Activated CD8-positive, alpha-beta memory T cell treated with anti-CD3 and anti-CD28 coated beads, Interleukin-2, amount 50 U/mL, for 24 hours (primary cell): ENCODE results near the gene RNF34.
A peak's percentile ranks its signal among the peaks of the same experiment; 100 is the strongest.

Experiments
- DNase-seq: peaks from one replicate; pipeline ENCODE4 v3.0.0-alpha.2; 2020; ENCODE audit errors: extremely low read depth

Gene RNF34

DNA sequence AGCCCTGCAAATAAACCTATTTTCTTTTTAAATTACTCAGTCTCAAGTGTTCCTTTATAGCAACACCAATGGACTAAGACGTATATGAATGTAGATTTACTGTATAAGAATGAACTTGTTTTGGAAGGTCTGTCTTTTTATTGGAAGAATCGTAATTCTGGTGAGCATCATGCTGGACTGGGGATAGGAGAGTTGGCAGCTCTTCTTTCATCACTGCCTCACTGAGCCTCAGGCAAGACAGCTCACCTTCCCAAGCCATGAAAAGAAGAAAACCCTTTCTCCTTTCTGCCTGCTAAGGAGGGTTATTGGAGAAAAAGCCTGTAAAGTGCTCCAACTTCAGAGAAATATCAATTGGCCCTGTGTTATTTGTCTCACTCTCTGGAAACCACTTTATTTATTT is 9.1 kb upstream of the RNF34 start:
- DNase-seq: no peak

DNA sequence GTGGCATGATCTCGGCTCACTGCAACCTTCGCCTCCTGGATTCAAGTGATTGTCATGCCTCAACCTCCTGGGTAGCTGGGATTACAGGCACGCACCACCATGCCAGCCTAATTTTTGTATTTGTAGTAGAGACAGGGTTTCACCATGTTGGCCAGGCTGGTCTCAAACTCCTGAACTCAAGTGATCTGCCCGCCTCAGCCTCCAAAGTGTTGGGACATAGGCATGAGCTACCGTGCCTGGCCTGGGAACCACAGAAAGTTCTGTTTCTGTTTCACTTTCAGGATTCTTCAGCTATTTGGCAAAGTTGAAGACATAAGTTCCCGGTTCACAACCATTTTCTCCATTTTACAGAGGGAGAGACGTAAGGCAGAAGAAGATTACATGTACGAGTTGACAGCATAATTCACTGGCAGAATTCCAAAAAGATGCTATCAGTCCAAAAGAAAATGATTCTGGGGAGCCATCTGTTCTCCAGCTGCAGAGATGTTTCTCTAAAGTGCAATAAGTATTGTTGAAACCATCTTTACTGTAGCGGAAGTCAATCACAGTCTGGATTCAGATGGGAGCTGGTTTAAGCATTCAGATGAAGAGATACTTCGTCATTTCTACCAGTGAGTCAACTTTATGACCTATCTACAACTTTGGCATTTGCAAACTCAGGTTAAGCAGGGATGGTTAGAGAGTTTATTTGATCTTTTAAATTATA is 8.1 kb upstream of the RNF34 start:
- DNase-seq: no peak

DNA sequence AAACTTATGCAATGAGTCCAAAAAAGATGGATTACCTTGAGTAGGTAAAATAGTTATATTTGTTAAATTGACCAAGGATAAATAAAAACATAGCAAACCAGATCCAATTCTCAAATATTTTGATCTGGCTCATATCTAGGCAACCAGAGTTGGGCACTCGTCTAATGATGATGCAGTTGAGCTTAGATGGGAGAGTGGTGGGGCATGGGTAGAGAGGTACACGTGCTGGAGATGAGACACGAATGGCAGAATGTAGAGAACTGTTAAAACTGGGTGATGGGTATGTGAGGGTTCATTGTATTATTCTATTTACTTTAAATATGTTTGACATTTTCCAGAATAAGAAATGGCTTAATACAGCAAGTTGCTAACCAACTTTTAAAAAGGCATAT is 7.6 kb upstream of the RNF34 start:
- no peak for DNase-seq

DNA sequence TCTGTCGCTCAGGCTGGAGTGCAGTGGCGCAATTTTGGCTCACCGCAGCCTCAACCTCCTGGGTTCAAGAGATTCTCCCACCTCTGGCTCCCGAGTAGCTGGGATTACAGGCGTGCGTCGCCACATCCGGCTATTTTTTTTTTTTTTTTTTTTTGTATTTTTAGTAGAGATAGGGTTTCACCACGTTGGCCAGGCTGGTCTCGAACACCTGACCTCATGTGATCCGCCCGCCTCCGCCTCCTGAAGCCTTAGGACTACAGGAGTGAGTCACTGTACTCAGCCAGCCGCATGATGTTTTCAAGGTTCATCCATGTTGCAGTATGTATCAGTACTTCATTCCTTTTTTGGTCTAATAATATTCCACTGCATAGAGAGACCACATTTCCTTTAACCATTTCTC is 2.4 kb upstream of the RNF34 start:
- DNase-seq: no peak

DNA sequence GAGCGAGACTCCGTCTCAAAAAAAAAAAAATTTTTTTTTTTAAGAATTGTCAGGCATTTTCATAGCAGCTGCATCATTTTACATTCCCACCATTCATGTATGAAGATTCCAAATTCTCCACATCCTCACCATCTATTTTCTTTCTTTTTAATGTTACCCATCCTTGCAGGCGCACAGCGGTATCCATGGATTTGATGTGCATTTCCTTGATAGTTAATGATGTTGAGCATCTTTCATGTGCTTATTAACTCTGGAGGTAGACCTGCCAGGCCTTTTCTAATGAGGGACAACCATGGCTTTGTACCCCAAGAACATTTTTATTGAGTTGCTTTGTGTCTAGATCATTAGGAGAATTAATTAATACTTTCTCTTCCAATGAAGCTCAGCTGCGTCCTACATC is 1.6 kb upstream of the RNF34 start:
- no peak for DNase-seq

DNA sequence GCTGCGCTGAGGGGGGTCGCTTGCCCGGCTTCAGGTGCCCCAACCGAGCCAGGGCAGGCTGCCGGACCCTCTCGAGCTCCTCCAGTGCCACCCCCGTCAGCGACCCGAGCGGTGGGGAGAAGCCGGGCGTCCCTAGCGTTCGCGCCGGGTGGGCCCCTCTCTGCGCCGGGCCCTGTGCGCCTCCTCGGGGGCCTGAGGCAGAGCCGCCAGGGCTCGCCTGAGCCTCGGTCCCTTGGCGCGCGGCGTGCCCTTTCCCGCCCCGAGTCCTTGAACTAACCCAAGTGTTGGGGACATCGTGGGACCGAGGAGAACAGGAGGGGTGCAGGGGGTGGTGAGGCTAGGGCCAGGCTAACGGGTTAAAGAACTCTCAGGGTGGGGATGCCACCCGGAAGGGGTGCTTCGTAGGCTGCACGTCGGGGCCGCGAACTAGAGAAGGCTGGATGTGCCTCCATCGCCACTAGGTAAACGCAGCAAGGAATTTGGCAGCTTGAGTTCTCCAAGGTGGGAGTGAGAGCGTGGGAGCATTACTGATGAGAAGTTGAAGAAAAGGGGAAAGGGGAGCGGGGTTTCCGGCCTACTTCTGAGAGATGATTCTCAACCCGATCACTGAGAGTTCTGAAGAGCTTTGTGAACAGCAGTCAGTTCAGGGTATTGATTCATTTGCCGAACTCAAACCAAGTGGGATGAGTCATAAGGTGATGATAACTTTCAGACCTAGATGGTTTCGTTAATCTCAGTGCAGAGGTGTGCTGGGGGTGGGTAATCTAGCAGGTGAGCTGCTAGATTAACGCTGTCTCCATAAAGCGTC is 618 bp downstream of the RNF34 start:
- DNase-seq: peak; percentile 28

DNA sequence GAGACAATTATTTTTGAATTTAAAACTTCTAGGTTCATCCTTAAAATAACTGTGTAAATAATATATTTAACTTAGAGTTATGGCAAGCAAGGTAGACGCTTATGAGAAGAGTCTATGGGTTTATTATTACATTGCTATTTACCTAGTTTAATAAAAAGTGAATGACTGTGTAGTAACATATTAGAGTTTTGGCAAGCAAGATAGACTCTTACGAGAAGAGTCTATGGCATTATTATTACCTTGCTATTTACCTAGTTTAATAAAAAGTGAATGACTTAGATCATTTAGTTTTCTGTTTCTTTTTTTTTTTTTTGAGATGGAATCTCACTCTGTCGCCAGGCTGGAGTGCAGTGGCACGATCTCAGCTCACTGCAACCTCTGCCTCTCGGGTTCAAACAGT is 3.8 kb downstream of the RNF34 start:
- no peak for DNase-seq

DNA sequence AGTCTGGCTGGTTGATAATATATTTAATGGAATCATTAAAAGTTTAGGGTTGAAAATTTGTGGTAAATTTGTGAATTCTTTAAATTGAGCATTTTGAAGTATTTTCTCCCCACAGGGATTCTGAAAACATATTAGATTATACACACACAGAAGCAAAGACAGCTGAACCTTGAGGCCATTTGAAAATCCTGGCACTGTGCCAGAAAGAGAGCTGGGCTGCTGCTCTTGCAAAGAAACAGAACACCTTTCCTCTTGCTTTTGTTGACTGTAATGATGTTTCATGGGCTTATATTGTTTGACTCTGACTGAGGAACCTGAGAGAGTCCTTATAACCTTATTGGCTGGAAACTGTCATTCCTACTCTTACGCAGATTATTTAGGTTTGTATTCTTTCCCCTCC is 4.8 kb downstream of the RNF34 start:
- DNase-seq: no peak

DNA sequence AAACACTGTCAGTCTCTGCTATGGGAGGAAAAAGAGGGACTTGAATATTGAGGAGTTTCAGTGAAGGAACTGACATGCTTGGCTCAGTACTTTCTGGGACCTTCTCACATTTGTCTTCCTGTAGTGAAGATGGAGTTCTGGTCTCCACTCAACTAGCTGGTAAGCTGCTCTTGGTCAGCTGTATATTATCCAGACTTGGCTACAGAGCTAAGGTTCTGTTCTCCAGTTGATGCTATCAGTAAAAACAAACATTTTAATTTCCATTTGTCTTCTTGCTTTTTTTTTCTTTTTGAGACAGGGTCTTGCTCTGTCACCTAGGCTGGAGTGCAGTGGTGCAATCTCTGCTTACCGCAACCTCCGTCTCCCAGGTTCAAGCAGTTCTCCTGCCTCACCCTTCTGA is 5.3 kb downstream of the RNF34 start:
- no peak for DNase-seq

DNA sequence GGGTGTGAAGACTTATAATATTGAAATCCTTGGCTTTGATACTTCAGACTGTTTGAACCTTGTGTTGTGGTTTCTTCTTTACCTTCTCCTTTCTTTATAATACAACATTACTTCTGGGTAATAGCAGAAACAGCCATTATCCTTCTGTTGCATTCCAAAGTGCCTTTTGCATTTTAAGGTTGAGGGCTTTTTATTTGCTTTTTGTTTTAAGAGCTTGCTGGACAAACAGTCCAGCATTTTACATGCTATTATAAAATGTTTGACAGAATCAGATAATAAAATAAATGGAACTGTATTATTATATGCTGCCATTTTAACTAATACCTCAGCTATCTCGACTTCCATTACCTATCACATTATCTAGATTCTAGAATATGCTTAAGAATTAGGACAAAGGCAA is 14.0 kb downstream of the RNF34 start:
- no peak for DNase-seq

DNA sequence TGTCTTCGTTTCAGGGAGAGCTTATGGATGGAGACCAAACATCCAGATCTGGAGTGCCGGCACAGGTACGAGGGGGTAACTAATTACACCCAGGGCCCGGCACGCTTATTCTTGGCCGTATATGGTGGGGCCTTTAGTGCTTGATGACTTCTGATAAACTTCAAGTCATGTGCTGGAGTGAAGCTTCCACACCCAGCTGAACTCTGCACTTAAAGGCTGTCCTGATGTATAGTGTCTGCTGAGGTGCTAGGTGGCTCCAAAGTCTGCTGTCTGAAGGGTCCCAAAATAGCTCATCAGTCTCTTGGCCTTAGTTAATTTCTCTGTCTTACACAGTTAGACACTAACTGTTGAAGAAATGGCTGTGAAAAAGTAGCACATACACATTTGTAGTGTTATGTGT is 17.9 kb downstream of the RNF34 start:
- DNase-seq: no peak

DNA sequence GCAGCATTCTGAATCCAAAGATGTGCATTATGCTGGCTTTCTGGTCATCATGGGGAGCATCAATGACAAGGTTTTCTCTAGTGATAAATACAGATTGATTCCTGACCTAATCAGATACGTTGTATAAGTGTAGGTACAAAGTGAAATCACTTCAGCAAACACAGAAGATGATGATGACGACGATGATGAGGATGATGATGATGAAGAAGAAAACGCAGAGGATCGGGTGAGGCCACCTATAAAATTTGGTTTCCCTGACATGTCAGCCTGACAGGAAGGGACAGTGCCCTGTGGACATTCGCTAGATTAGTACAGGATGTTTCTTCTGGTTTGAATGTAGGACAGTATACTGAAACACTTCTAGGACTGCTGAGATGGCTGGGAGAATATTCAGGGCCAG is 20.2 kb downstream of the RNF34 start:
- no peak for DNase-seq

DNA sequence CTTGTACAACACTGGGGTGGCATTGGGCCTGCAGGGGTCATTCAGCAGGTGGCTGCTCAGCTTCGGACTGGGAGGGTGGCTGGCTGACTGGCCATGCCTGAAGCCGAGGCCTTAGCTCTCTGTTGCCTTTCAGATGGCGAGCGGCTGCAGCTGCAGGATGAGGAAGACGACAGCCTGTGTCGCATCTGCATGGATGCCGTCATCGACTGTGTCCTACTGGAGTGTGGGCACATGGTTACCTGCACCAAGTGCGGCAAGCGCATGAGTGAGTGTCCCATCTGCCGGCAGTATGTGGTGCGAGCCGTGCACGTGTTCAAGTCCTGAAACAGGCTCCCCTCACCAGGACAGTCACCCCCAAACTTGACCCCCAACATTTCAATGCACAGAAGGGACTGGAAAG is 23.3 kb downstream of the RNF34 start:
- DNase-seq: no peak

DNA sequence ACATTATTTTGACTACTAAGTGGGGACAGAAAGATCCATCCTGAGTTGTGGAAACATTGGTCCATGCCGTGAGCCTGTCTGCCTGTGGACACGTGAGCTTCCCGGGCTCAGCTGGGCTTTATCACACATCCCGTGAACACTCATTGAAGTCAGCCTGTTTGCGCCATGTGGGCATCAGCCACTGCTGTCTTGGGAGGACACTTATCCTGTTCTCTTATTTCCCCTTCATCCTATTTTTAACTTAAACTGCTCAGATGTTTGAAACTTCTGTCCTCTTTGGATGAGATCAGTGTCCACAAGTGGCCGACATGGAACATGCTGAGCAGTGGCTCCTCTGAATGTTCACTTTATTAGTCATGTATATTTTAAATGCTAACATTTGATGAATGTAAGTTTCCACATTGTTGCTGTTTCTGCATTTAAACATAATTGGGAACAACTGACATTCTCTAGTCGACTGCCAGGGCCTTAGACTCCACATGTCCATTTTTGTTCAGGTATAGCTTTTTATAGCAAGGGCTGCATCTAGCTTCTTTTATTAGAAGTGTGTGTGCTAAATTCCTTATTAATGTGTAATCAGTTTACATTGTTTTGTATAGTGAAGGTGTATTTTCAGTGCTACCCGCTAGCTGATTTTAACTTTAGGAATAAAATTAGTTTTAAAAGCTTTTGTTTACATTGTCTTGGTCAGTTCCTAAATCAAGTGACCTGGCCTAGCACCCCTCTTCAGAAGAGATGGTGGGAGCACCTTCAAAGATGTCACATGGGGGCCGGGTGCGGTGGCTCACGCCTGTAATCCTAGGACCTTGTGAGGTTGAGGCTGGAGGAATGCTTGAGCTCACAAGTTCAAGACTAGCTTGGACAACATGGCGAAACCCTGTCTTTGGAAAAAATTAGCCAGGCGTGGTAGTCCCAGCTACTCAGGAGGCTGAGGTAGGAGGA is 24.0 kb downstream of the RNF34 start:
- DNase-seq: no peak

DNA sequence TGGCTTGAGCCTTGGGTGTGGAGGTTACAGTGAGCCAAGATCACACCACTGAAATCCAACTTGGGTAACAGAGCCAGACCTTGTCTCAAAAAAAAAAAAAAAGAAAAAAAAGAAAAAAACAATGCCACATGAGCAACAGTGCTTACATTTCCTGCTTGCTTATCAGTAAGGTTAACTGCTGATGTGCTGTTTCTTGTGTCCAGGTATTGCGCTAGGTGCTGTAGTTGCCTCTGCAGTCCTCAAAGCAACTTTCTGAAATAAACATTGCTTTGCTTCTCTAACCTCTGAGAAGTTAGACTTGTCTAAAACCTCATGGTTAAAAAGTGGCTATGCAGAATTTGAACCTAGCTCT is 24.7 kb downstream of the RNF34 start:
- DNase-seq: no peak

DNA sequence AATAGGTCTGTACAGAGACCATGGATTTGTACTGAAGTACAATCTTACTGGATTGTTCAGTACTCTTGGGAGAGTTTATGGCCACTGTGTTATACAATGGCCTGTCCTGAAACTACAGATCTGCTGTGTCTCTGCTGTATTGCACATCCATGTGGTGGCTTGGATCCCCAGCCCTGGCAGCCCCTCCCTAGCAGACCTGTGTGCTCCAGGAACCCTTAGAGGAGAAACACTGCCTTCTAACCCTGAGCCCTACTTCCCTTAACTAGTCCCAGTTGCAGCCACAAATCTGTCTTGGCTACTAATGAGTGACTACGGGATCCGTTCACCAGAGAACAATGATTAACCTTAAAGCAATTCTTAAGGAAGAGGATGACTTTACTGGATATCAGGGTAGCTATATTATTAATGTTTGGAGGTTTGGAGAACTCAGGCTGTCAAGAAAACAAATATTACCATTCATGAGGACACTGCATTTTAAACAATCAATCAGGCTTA is 27.7 kb downstream of the RNF34 start:
- no peak for DNase-seq

DNA sequence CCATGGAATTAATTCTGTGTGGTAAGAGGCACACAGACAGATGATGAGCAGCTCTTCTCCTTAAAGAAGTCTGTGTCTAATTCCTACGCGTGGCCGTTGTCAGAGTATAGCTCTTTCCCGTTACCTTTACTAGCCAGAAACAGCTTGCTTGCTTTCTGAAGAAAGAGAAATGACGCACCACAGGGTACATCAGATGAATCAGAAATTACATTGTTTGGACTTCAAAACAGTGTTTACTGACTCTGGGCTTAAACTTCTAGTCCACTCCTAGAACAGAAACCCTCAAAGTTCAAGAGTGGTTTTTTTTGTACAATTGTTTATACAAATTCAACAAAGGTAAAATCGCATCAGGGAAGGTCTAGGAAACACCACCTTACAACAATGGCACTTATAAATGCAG is 29.0 kb downstream of the RNF34 start:
- no peak for DNase-seq

DNA sequence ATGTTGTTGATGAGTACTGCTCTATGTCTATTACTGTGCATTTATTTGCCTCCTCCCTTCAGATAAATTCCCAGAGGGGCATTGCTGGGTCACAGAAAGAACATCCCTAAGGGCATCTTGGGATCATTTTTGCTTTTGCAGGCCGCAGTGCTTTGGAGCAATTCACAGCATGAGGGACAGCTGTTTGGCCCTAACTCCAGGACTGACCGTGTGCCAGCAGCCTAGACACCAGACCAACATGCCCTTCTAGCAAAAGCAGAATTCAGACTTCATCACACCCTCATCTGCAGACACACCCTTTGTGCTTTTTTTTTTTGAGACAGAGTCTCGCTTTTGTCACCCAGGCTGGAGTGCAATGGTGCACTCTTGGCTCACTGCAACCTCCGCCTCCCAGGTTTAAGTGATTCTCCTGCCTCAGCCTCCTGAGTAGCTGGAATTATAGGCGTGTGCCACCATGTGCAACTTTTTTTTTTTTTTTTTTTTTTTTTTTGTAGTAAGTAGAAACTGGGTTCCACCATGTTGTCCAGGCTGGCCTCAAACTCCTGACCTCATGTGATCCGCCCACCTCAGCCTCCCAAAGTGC is 31.0 kb downstream of the RNF34 start:
- DNase-seq: no peak

DNA sequence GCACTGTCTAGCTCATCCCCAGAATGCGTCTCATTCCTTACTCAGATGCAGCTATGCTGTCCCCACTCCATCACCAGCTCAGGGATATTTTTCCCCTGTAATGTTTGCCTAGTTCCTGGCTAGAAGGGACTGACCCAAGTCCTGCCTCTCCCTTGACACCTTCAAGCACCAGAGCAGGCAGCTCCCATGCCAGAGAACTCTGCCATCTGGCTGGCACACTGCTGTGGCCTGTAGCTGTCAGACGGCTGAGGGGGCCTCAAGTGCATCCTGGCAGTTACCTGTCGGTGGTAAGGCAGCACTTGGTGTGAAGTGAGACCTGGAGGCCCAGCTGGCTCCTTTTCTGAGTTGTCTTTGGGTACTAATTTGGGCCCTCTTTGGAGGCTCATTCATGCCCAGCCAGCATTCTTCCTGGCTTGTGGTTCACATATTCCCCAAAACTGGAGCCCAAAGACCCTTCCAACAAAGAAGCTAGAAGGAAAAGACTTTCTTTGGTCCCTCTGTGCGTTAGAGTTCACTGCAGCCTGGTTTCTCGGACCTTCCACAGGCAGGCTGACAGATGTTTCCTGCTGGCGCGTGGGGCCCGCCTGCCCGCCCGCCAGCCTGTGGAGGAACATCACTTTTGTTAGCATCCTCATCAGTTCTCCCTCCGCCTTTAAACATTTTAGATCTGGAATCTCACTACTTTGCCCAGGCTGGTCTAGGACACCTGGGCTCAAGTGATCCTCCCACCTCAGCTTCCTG is 33.0 kb downstream of the RNF34 start:
- DNase-seq: no peak

DNA sequence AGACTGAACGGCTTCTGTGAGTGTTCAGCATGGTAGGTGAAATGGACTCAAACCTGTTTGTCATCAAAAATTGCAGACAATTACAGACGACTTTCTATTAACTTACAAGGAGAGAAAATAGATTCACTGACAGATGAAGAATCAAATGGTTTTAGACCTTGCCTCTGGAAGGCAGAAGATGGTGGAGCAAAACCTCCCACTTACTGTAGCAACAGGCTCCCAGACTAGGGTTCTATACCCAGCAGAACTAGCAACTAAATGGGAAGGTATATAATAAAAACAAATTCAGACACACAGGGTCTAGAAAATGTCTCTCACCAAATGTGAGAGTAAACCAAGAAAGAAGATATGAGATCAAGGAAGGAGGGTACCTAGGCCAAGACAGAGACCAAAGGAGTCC is 36.8 kb downstream of the RNF34 start:
- DNase-seq: no peak

DNA sequence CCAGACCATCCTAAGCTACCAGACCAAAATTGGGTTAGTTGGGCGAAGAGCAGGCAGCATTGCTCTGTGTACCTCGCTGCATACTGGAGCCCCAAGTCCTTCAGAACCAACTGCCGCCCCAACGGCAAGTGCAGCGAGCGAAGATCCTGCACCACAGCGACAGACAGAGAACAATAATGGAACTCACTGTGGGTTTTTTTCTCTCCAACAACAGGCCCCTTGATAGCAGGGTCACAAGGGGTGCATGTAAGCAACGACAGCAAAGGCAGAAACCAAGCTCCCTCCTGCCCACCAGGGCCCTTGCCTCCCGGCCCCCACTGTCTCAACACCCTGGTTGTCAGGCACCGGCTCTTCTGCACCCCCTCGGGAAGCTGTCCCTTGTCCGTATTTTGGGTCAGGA is 39.0 kb downstream of the RNF34 start:
- no peak for DNase-seq
